Prostate gland (tissue), 2 donors: ENCODE results near the gene ADGRB3.

Experiments
- CTCF ChIP-seq, 4 experiments: fragments of 200-600 bp in 2 of 4; fragments of 450-650 bp in 2 of 4; sonication (generic) in 2 of 4; IDR thresholded peaks; 1 replicate in 3 of 4; 2 replicates in 1 of 4; pipeline ENCODE4 v1.5.1; 2016 to 2019; ENCODE audit warnings: antibody characterized with exemption in 4 of 4, mild to moderate bottlenecking in 2 of 4, moderate library complexity in 2 of 4
- POLR2A ChIP-seq: fragments of 450-650 bp; IDR thresholded peaks from one replicate; pipeline ENCODE4 v1.6.1; 2016; ENCODE audit warnings: antibody characterized with exemption, mild to moderate bottlenecking

- TF ChIP-seq CTCF (IDR thresholded peaks at IDR 0.05), result no peak
- TF ChIP-seq POLR2A, result no peak
These were observed 387.9 kb downstream of the ADGRB3 start for GRCh38 chr6:69022993-69023392.
